Measurements from ENCODE around the gene WLS. TPM values are rescaled to one million over a fixed set of nuclear protein-coding genes. Genes with fewer than 3 reads are reported as not detected.

The WLS gene
- total and polyA plus RNA-seq, 4 donors, result 27.3 to 128 (median 71.7) TPM

DNA sequence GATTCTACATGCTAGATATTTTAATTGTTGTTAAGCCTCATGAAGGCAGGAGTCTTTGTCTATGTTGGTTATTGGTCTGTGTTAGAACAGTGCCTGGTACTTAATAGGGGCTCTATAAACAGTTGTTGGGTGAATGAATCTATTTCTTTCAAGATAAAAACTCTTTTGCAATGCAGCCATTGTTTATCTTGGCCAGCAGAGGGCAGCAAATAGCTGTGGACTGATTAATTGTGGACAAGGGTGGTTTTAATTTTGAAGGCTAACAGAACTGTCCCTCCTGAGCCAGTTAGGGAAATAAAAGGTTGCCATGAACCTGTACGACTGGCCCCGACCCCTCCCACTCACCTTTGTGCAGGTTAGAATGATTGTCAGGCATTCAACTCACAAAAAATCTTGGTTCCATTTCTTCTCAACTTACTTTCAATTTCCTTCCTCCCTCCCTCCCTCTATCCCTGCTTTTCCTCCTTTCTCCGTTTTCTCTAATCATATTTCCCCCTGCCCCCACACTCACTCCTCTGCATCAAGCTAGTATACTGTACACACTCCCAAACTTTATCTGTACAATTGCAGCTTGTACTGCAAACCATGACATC, 115.6 kb downstream of the WLS start:
- WGBS, 2 donors, result 4 to 10% methylated on average over 3 of the region's 3 CpGs
- ATAC-seq (ENCODE audit: insufficient read depth, low FRiP score) (no peak), DNase-seq (peak; percentile 68 to 81 (median 71))
- Histone ChIP-seq H3K4me3 (no peak overlapping the region), H3K9ac (ENCODE audit: insufficient read depth in 1 of 2, low read length in 2 of 2) (no peak overlapping the region), H3K36me3 (ENCODE audit: control insufficient read depth in 4 of 4, insufficient read depth in 4 of 4, low read length in 4 of 4) (peaks cover 0 to 2% (median 0%) of the 10 kb centered on the region in 4 donors), H3K27ac (ENCODE audit: low read depth in 1 of 2, low read length in 1 of 2) (no peak overlapping the region), H3K4me1 (ENCODE audit: control insufficient read depth in 5 of 5, insufficient read depth in 5 of 5, low read length in 5 of 5) (peaks cover 0 to 13% (median 6%) of the 10 kb centered on the region in 5 donors), H3K9me3 (ENCODE audit: control insufficient read depth in 4 of 4, insufficient read depth in 3 of 4, low read length in 3 of 4) (no peaks in the 10 kb centered on the region), H3K27me3 (ENCODE audit: control insufficient read depth in 3 of 3, insufficient read depth in 3 of 3, low read length in 2 of 3) (no peaks in the 10 kb centered on the region)
- TF ChIP-seq CTCF (IDR thresholded peaks at IDR 0.05; ENCODE audit: control extremely low read depth, extremely low read depth), result peak; percentile 77

DNA sequence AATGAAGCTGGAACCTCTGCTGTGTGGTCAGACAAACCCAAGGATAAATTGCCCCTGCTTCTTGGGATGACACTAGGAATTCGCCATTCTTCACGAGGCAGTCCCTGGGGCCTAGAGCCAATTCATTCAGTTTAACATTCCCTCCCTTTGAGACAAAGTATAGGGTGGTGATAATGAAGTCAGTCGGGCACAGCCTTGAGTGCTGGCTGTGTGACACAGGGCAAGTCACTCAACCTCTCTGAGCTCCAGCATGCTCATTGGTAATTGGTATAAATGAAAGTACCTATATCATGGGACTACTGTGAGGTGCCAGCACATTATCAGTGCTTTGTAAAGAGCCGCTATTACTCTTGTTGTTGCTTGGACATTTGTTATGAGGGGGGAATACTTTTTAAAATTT, 117.0 kb downstream of the WLS start:
- ATAC-seq (ENCODE audit: insufficient read depth, low FRiP score) (no peak), DNase-seq (no peak)
- Histone ChIP-seq H3K9ac (ENCODE audit: insufficient read depth in 1 of 2, low read length in 2 of 2) (no peak overlapping the region), H3K9me3 (ENCODE audit: control insufficient read depth in 4 of 4, insufficient read depth in 3 of 4, low read length in 3 of 4) (no peaks in the 10 kb centered on the region), H3K36me3 (ENCODE audit: control insufficient read depth in 4 of 4, insufficient read depth in 4 of 4, low read length in 4 of 4) (no peaks in the 10 kb centered on the region), H3K4me1 (ENCODE audit: control insufficient read depth in 5 of 5, insufficient read depth in 5 of 5, low read length in 5 of 5) (peaks cover 0 to 16% (median 6%) of the 10 kb centered on the region in 5 donors), H3K27ac (ENCODE audit: low read depth in 1 of 2, low read length in 1 of 2) (no peak overlapping the region), H3K4me3 (no peak overlapping the region), H3K27me3 (ENCODE audit: control insufficient read depth in 3 of 3, insufficient read depth in 3 of 3, low read length in 2 of 3) (no peaks in the 10 kb centered on the region)
- 90 to 94% methylated on average over 4 of the region's 4 CpGs for WGBS, 2 donors
- no peak for TF ChIP-seq CTCF (IDR thresholded peaks at IDR 0.05; ENCODE audit: control extremely low read depth, extremely low read depth)

GRCh38 chr1:68113966-68114365, 118.4 kb downstream of the WLS start:
- 91 to 94% methylated on average over 3 of the region's 3 CpGs for WGBS, 2 donors

More at GRCh38 chr1:68113966-68114365, 118.4 kb downstream of the WLS start:
- ATAC-seq (ENCODE audit: insufficient read depth, low FRiP score), result no peak
- Histone ChIP-seq H3K27me3 (ENCODE audit: control insufficient read depth in 3 of 3, insufficient read depth in 3 of 3, low read length in 2 of 3) (no peaks in the 10 kb centered on the region), H3K27ac (ENCODE audit: low read depth in 1 of 2, low read length in 1 of 2) (no peak overlapping the region), H3K4me3 (no peak overlapping the region), H3K36me3 (ENCODE audit: control insufficient read depth in 4 of 4, insufficient read depth in 4 of 4, low read length in 4 of 4) (no peaks in the 10 kb centered on the region), H3K9me3 (ENCODE audit: control insufficient read depth in 4 of 4, insufficient read depth in 3 of 4, low read length in 3 of 4) (no peaks in the 10 kb centered on the region), H3K4me1 (ENCODE audit: control insufficient read depth in 5 of 5, insufficient read depth in 5 of 5, low read length in 5 of 5) (peaks cover 0 to 16% (median 6%) of the 10 kb centered on the region in 5 donors), H3K9ac (ENCODE audit: insufficient read depth in 1 of 2, low read length in 2 of 2) (no peak overlapping the region)
- no peak for DNase-seq
- no peak for TF ChIP-seq CTCF (IDR thresholded peaks at IDR 0.05; ENCODE audit: control extremely low read depth, extremely low read depth)

Data from lung (tissue), 12 donors.